Left lung (tissue), 10 donors: Measurements from ENCODE around the gene PELI1. TPM values are rescaled to one million over a fixed set of nuclear protein-coding genes. Genes with fewer than 3 reads are reported as not detected.

ENCODE experiments used
- ATAC-seq: fragments of 200-7000 bp; cut with Tn5 transposase; one replicate; pipeline ENCODE4 v1.9.1; 2020; ENCODE audit warnings: moderate library complexity
- DNase-seq, 4 donors: peaks; one replicate each; pipeline ENCODE4 v3.0.0-alpha.2; 2013 to 2020
- H3K27ac ChIP-seq, 2 donors: fragments of 200-600 bp; sonication (generic) in 1 of 2; one replicate each; pipeline versions ENCODE4 v1.5.0 to v1.8.0; 2020 to 2021
- H3K27me3 ChIP-seq, 2 donors: fragments of 200-600 bp; sonication (generic) in 1 of 2; one replicate each; pipeline versions ENCODE4 v1.5.0 to v1.8.0; 2020 to 2021
- H3K36me3 ChIP-seq, 2 donors: fragments of 200-600 bp; sonication (generic) in 1 of 2; one replicate each; pipeline versions ENCODE4 v1.5.0 to v1.8.0; 2020 to 2021
- H3K4me1 ChIP-seq, 2 donors: fragments of 200-600 bp; one replicate each; pipeline ENCODE4 v1.8.0; 2021
- H3K4me3 ChIP-seq, 2 donors: fragments of 200-600 bp; sonication (generic) in 1 of 2; one replicate each; pipeline versions ENCODE4 v1.5.0 to v1.8.0; 2020 to 2021; ENCODE audit warnings: mild to moderate bottlenecking in 1 of 2
- H3K9me3 ChIP-seq, 2 donors: fragments of 200-600 bp; sonication (generic) in 1 of 2; one replicate each; pipeline versions ENCODE4 v1.5.0 to v1.8.0; 2020 to 2021
- intact Hi-C, 2 donors: fragments of 100-400 bp; cut with DNase I; formaldehyde crosslinking; loops; one replicate each; pipeline versions ENCODE4 v1.11.2 to v1.14.2; 2022
- polyA plus RNA-seq, 6 donors: library from polyadenylated mRNA; unstranded; fragments of 120-200 nt; gene quantifications; one replicate each; pipeline ENCODE4 v1.2.1, GENCODE V29; 2013; ENCODE audit not compliant: insufficient read length in 6 of 6
- total RNA-seq, 2 donors: library from RNA; stranded (reverse); fragmentation: NEBNext Ultra II Directional; extraction: Animal tissue kit (Norgen Biotek cat#: 25700); gene quantifications; one replicate each; pipeline ENCODE4 v1.2.1, GENCODE V29; 2021
- TF ChIP-seq, protein P1 (sequence below), 2 donors: fragments of 200-600 bp; sonication (generic) in 1 of 2; IDR thresholded peaks; one replicate each; pipeline versions ENCODE4 v1.5.0 to v1.8.0; 2021; ENCODE audit warnings: antibody characterized with exemption in 2 of 2
- donor health status: DM: no; HTN: yes; CAD: no.
- donor health status: DM: no; HTN: no; CAD: no.

PELI1 gene
- total and polyA plus RNA-seq, 8 donors, result 32.0 to 41.3 (median 34.6) TPM

DNA sequence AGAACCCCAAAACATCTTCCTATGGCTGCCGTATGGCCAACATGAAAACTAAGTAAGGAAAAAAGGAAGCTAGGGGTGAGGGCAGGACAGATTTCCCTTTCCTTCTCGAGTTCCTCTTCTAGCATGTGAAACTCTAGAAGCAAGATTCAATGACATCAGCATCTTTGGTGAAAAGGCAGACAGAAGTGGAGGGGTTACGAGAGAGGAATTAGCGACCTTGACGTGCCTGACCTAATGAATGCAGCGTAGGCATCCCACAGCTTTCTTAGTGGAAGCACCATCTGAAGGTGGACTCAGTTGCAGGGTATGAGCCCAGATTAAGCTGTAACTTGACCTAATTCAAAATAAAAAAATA is 47.9 kb upstream of the PELI1 start:
- Histone ChIP-seq H3K27me3 (no peaks in the 10 kb centered on the region), H3K36me3 (no peaks in the 10 kb centered on the region), H3K9me3 (no peaks in the 10 kb centered on the region), H3K27ac (peak overlapping the region; percentile 57 to 92), H3K4me1 (peaks cover 4 to 56% of the 10 kb centered on the region in 2 donors), H3K4me3 (no peak overlapping the region)
- DNase-seq (no peak), ATAC-seq (peak; percentile 58)
- TF ChIP-seq, protein P1, sequence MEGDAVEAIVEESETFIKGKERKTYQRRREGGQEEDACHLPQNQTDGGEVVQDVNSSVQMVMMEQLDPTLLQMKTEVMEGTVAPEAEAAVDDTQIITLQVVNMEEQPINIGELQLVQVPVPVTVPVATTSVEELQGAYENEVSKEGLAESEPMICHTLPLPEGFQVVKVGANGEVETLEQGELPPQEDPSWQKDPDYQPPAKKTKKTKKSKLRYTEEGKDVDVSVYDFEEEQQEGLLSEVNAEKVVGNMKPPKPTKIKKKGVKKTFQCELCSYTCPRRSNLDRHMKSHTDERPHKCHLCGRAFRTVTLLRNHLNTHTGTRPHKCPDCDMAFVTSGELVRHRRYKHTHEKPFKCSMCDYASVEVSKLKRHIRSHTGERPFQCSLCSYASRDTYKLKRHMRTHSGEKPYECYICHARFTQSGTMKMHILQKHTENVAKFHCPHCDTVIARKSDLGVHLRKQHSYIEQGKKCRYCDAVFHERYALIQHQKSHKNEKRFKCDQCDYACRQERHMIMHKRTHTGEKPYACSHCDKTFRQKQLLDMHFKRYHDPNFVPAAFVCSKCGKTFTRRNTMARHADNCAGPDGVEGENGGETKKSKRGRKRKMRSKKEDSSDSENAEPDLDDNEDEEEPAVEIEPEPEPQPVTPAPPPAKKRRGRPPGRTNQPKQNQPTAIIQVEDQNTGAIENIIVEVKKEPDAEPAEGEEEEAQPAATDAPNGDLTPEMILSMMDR (IDR thresholded peaks at IDR 0.05), result no peak
- intact Hi-C loops, result no loop called here

DNA sequence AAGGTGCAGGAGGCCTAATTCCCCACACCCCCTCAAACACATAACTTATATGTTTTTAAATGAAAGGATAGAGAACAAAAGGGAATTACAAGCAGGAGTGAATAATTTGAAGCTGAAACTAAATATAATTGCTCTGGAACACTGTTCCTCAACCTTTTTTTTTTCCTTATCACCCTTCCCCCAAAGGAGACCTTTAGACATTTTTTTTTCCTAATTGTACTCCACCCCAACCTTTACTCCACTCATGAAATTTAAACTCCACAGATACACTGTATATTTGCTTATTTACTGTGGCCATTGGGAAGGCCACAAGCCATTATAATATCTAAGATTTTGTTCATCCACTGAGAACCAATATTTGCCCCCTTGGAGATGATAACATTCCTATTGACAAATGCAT is 45.4 kb upstream of the PELI1 start:
- H3K36me3 ChIP-seq, result no peaks in the 10 kb centered on the region
- H3K27ac ChIP-seq, result no peak overlapping the region
- TF ChIP-seq, protein P1 (IDR thresholded peaks at IDR 0.05), result no peak
- no peaks in the 10 kb centered on the region for H3K27me3 ChIP-seq
- no peaks in the 10 kb centered on the region for H3K9me3 ChIP-seq
- ATAC-seq, result no peak
- H3K4me3 ChIP-seq, result no peak overlapping the region
- intact Hi-C loops, result no loop called here
- DNase-seq, result no peak
- H3K4me1 ChIP-seq, result peaks cover 4 to 66% of the 10 kb centered on the region in 2 donors

- Histone ChIP-seq H3K36me3 (no peaks in the 10 kb centered on the region), H3K4me1 (peaks cover 4 to 66% of the 10 kb centered on the region in 2 donors), H3K9me3 (no peaks in the 10 kb centered on the region), H3K27me3 (no peaks in the 10 kb centered on the region), H3K4me3 (no peak overlapping the region), H3K27ac (no peak overlapping the region)
- DNase-seq (no peak), ATAC-seq (no peak)
- TF ChIP-seq, protein P1 (IDR thresholded peaks at IDR 0.05), result no peak
- intact Hi-C loops, result no loop called here
Observed at GRCh38 chr2:64189167-64189566, 44.9 kb upstream of the PELI1 start.

- H3K9me3 ChIP-seq, result no peaks in the 10 kb centered on the region
- peak overlapping the region in 1 of 2 donors; percentile 46 for H3K27ac ChIP-seq
- H3K4me3 ChIP-seq, result no peak overlapping the region
- ATAC-seq, result peak; percentile 85
- TF ChIP-seq, protein P1 (IDR thresholded peaks at IDR 0.05), result no peak
- intact Hi-C loops, result no loop called here
- peaks cover 4 to 49% of the 10 kb centered on the region in 2 donors for H3K4me1 ChIP-seq
- H3K27me3 ChIP-seq, result no peaks in the 10 kb centered on the region
- peak in 1 of 4 donors; percentile 63 for DNase-seq
- H3K36me3 ChIP-seq, result no peaks in the 10 kb centered on the region
Observed at GRCh38 chr2:64186699-64187605, 42.7 kb upstream of the PELI1 start.

DNA sequence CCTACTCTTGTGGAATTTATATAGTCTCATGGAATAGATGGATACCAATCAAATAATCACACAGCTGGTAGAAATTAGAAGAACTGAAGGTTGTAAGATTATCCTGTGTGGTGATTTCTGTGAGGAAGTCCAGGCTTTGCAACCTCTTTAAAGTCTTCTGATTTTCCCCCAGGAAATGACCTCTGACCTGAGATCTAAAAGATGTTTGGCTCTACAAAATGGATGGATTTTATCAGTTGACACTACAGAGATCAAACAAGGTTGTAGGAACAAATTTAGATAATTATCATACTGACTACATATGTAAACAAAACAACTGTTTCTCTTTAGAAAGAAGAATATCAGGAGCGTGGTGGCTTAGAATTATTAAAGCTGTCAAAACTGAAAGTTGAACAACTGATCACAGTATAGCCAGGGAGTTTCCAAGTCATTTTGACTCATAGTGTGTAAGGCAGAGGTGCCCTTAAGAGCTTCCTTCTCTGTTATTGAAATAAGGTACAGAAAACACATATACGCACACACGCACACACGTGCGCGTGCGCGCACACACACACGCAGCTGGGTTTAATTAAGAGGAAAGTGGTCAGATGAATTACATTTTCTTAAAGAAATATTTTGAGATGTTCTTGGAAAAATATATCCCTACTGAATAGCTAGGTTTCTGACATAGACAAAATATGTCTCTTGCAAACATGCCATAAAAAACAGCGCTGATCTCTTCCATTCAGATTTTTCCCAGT is 35.5 kb upstream of the PELI1 start:
- Histone ChIP-seq H3K27ac (no peak overlapping the region), H3K9me3 (no peaks in the 10 kb centered on the region), H3K4me3 (no peak overlapping the region), H3K36me3 (no peaks in the 10 kb centered on the region), H3K4me1 (peaks cover 0 to 10% of the 10 kb centered on the region in 2 donors), H3K27me3 (no peaks in the 10 kb centered on the region)
- TF ChIP-seq, protein P1 (IDR thresholded peaks at IDR 0.05), result no peak
- DNase-seq, result no peak
- no peak for ATAC-seq
- intact Hi-C loops, result no loop called here
